Erythroblast (primary cell): ENCODE measurements around the gene CCDC188.

Experiments used
- DNase-seq, 2 experiments: peaks; one replicate each; lab custom pipeline; 2025; lab: John Stamatoyannopoulos, UW
- GATA1 ChIP-seq: IDR thresholded peaks from 2 replicates; pipeline ENCODE4 v1.6.1; 2011; ENCODE audit warnings: low read depth, mild to moderate bottlenecking, control low read depth, low read length, moderate library complexity
- POLR2A ChIP-seq: IDR thresholded peaks from 2 replicates; pipeline ENCODE4 v1.6.1; 2011; ENCODE audit warnings: mild to moderate bottlenecking, low read length

Gene CCDC188

GRCh38 chr22:20133930-20134549 is 16.8 kb downstream of the CCDC188 start:
- TF ChIP-seq POLR2A (no peak), GATA1 (no peak)
- peak in 1 of 2 experiments; percentile 12 for DNase-seq

- no peak for DNase-seq
- TF ChIP-seq GATA1 = no peak
- no peak for TF ChIP-seq POLR2A
These were observed 18.1 kb downstream of the CCDC188 start for GRCh38 chr22:20132686-20133246.

- TF ChIP-seq POLR2A (no peak), GATA1 (no peak)
- DNase-seq = peak in 1 of 2 experiments; percentile 43
These were observed 18.8 kb downstream of the CCDC188 start for GRCh38 chr22:20131859-20132685.

GRCh38 chr22:20131597-20131858 is 19.3 kb downstream of the CCDC188 start, which contains the start of gene ZDHHC8:
TSS of gene ZDHHC8 (plus strand) at chr22:20131804. CDS start at chr22:20131948, 144 bp downstream.
- TF ChIP-seq GATA1 = no peak
- TF ChIP-seq POLR2A = no peak

GRCh38 chr22:20130731-20131596 is 19.9 kb downstream of the CCDC188 start:
- no peak for TF ChIP-seq POLR2A
- TF ChIP-seq GATA1 = no peak
- peak; percentile 51 to 52 for DNase-seq

More at GRCh38 chr22:20131597-20131858, 19.3 kb downstream of the CCDC188 start, which contains the start of gene ZDHHC8:
- peak in 1 of 2 experiments; percentile 43 for DNase-seq

- no peak for DNase-seq
- TF ChIP-seq GATA1 (no peak), POLR2A (no peak)
These were observed 20.5 kb downstream of the CCDC188 start for GRCh38 chr22:20130319-20130718.

- no peak for DNase-seq
- TF ChIP-seq POLR2A = no peak
These were observed 21.2 kb downstream of the CCDC188 start for GRCh38 chr22:20129747-20130014.

- DNase-seq = peak; percentile 57 to 62
- TF ChIP-seq POLR2A = peak; percentile 14
- no peak for TF ChIP-seq GATA1
These were observed 21.7 kb downstream of the CCDC188 start for GRCh38 chr22:20128902-20129746.

GRCh38 chr22:20128619-20128901 is 22.3 kb downstream of the CCDC188 start:
- no peak for TF ChIP-seq POLR2A
- TF ChIP-seq GATA1 = no peak

GRCh38 chr22:20127869-20128618 is 22.8 kb downstream of the CCDC188 start:
- TF ChIP-seq GATA1 (no peak), POLR2A (no peak)
- DNase-seq = no peak

More at GRCh38 chr22:20128619-20128901, 22.3 kb downstream of the CCDC188 start:
- DNase-seq = no peak

GRCh38 chr22:20127318-20127868 is 23.5 kb downstream of the CCDC188 start:
- TF ChIP-seq GATA1 (no peak), POLR2A (no peak)
- no peak for DNase-seq
